Measurements from ENCODE around the gene GNG14. TPM values are rescaled to one million over a fixed set of nuclear protein-coding genes. Genes with fewer than 3 reads are reported as not detected.

Gene GNG14
- total and polyA plus RNA-seq, 2 of the 13 experiments (the other 11 are each of a cell fraction or from before 2014, with no cell fraction given), result not detected

DNA sequence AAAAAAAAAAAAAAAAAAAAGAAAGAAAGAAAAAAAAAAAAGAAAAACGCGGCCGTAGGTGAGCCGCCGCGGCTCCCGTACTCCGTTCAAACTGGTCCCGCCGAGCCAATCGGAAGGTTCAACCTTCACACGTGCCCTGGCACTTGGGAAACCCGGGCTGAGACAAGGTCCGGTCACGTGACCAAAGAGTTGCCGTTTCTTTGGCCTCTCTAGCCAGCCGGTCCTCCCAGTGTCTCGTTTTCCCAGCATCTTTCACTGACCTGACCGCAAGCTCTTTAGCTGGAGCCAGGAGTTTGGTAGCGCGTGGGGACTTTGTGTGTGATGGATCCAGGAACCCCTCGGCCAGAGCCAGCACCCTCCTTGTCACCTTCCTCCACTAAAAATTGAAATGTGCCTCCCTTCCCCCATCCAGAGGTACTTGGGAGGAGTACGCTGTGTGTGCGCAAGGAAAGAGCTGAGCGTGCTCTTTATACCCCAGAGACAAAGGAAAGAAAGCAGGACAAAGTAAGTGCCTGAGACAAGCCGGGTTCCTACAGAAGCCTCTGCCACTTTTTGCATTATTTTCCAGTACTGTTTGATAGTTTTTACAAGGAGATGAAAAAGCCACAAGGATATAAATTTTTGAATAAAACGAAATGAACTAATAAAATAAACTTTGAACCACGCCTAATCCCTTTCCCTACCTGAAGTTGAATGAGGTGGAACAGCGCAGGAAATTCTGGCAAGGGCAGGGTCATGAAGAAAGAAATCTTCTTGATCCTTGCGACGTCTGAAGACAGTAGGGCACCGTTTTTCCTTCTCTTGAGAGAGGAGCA is 35.0 kb downstream of the GNG14 start (continued):
- TF ChIP-seq, protein P1, sequence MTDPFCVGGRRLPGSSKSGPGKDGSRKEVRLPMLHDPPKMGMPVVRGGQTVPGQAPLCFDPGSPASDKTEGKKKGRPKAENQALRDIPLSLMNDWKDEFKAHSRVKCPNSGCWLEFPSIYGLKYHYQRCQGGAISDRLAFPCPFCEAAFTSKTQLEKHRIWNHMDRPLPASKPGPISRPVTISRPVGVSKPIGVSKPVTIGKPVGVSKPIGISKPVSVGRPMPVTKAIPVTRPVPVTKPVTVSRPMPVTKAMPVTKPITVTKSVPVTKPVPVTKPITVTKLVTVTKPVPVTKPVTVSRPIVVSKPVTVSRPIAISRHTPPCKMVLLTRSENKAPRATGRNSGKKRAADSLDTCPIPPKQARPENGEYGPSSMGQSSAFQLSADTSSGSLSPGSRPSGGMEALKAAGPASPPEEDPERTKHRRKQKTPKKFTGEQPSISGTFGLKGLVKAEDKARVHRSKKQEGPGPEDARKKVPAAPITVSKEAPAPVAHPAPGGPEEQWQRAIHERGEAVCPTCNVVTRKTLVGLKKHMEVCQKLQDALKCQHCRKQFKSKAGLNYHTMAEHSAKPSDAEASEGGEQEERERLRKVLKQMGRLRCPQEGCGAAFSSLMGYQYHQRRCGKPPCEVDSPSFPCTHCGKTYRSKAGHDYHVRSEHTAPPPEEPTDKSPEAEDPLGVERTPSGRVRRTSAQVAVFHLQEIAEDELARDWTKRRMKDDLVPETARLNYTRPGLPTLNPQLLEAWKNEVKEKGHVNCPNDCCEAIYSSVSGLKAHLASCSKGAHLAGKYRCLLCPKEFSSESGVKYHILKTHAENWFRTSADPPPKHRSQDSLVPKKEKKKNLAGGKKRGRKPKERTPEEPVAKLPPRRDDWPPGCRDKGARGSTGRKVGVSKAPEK (CRISPR knock-in tag; IDR thresholded peaks at IDR 0.05; ENCODE audit: borderline replicate concordance), result no peak
- no peak; the same call in none of the 2 replicates for TF ChIP-seq POLR2AphosphoS5 (IDR thresholded peaks at IDR 0.05; ENCODE audit: low read depth, low read length)
- no peak for TF ChIP-seq RARG (CRISPR knock-in tag; IDR thresholded peaks at IDR 0.05; ENCODE audit: low read depth)
- TF ChIP-seq TBL1XR1 (IDR thresholded peaks at IDR 0.05; ENCODE audit: borderline replicate concordance, low read length, partially characterized antibody), result peak; percentile 84
- TF ChIP-seq ATF5 (CRISPR knock-in tag; IDR thresholded peaks at IDR 0.05; ENCODE audit: low read depth), result no peak
- TF ChIP-seq ZFAT (CRISPR knock-in tag; conservative IDR thresholded peaks at IDR 0.05), result no peak
- TF ChIP-seq ZNF407 (CRISPR knock-in tag; IDR thresholded peaks at IDR 0.05; ENCODE audit: not compliant biosample characterization), result no peak
- no peak for TF ChIP-seq ZNF772 (CRISPR knock-in tag; IDR thresholded peaks at IDR 0.05)
- TF ChIP-seq, protein P2, sequence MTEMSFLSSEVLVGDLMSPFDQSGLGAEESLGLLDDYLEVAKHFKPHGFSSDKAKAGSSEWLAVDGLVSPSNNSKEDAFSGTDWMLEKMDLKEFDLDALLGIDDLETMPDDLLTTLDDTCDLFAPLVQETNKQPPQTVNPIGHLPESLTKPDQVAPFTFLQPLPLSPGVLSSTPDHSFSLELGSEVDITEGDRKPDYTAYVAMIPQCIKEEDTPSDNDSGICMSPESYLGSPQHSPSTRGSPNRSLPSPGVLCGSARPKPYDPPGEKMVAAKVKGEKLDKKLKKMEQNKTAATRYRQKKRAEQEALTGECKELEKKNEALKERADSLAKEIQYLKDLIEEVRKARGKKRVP (CRISPR knock-in tag; IDR thresholded peaks at IDR 0.05), result no peak
- TF ChIP-seq ZNF468 (CRISPR knock-in tag; IDR thresholded peaks at IDR 0.05), result no peak
- TF ChIP-seq CAMTA2 (CRISPR knock-in tag; IDR thresholded peaks at IDR 0.05; ENCODE audit: borderline replicate concordance), result no peak
- peak; percentile 74; the same call in 1 of the 2 replicates for TF ChIP-seq ZNF557 (CRISPR knock-in tag; IDR thresholded peaks at IDR 0.05)
- no peak for TF ChIP-seq PREB (CRISPR knock-in tag; IDR thresholded peaks at IDR 0.05)
- no peak for TF ChIP-seq SRY (CRISPR knock-in tag; IDR thresholded peaks at IDR 0.05)
